NCI-H345 treated with DMSO at 0.1 percent for 48 hours (cell line): ENCODE measurements around the gene OR5D16.
"Not testable (repeated sequence)": the region's sequence is repeated elsewhere in the genome, so short reads cannot be mapped to it uniquely, and the experiment has no call there.

Experiments used
- DNase-seq: peaks from one replicate; lab custom pipeline; 2025; ENCODE audit not compliant: unreplicated experiment; lab: John Stamatoyannopoulos, UW

Gene OR5D16

GRCh38 chr11:55838452-55838851 lies at the start of gene OR5D16:
Gene OR5D16, plus strand, starts transcription at chr11:55838752. Its CDS starts 0 bp downstream, at chr11:55838752.
- DNase-seq: no peak

DNA sequence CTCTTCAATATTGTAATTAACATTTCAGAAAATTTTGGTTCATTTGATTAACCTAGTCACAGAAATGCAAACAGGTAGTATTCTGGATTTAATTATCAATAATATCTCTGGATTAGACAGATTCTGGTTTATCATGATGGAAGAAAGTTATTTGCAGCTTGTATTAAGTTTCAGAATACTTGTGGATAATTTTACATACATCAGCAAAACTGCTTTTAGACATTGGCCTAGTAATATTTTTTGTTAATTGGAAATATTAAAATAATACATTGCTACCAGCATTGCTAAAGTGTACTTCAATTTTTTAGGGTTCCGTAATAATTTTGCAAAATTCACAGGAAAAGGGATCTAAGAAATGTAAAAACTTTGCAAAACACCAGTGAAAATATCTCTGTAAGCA lies 46.9 kb upstream of the OR5D16 start:
- no peak for DNase-seq

DNA sequence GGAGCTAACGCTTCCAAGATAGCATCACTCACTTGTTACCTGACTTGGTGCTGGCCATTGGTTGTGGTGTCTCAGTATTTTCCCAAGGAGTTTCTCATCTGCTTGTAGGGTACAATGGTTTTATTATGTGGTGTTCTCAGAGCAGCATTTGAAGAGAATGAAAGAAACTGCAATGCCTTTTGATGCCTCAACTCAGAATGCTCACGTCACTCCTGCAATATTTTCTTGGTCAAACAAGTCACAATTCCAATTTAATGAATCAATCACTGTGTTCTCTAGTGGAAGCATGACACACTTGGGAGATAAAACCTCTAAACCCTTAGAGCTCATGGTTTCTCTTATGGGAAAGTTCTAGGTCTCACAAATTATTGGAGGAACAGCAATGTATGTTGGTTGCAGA lies 45.2 kb upstream of the OR5D16 start:
- DNase-seq: no peak

DNA sequence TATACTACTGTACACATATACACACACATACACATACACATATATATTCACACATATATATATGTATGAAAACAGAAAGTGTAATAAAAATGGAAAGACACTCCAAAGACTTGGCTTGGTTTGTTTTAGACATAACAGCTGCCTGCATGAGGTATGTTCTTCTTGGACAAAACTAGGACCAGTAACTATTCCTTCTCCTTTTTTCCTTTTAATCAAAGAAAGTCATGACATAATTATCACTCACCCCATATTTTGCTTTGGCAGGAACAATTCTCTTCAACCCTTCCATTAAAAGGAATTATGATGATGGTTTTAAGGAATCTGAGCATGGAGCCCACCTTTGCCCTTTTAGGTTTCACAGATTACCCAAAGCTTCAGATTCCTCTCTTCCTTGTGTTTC lies 43.3 kb upstream of the OR5D16 start, which contains the start of gene OR5D14:
Gene OR5D14 (plus strand): TSS at position 301 of the 400 bp plus-strand sequence. CDS start 0 bp downstream, at position 301.
- DNase-seq: no peak

DNA sequence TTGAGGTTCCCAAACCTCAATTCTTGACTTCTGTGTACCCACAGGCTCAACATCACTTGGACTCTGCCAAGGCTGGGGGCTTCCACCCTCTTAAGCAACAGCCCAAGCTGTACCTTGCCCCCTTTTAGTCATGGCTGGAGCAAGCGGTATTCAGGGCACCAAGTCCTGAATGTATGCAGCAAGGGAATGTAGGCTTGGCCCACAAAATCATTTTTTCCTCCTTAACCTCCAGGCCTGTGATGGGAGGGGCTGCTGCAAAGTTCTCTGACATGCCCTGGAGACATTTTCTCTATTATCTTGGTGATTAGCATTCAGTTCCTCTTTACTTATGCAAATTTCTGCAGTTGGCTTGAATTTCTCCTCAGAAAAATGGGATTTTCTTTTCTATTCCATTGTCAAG lies 32.3 kb upstream of the OR5D16 start:
- no peak for DNase-seq

- DNase-seq: no peak
Observed at GRCh38 chr11:55811067-55811466, 27.5 kb upstream of the OR5D16 start, which contains the start of gene OR5L1. Gene OR5L1, plus strand, starts transcription at chr11:55811367. Its CDS starts 100 bp downstream, at chr11:55811467.

DNA sequence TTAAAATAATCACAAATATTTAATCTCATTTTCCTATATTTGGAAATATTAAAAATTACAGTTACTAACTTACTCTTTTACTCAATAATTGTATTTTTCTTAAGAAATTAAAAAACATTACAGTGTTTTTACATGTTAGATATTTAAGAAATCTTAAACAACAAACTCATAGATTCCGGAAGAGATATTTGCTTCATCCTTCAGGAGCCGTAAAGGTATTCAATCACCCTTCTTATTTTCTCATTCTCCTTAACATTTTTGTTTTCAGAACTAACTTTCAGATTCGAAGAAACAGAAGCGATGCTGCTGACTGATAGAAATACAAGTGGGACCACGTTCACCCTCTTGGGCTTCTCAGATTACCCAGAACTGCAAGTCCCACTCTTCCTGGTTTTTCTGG lies 19.2 kb upstream of the OR5D16 start, which contains the start of gene OR5D18:
Gene OR5D18 (plus strand): TSS at position 301 of the 400 bp plus-strand sequence. CDS start 0 bp downstream, at position 301.
- DNase-seq: no peak

DNA sequence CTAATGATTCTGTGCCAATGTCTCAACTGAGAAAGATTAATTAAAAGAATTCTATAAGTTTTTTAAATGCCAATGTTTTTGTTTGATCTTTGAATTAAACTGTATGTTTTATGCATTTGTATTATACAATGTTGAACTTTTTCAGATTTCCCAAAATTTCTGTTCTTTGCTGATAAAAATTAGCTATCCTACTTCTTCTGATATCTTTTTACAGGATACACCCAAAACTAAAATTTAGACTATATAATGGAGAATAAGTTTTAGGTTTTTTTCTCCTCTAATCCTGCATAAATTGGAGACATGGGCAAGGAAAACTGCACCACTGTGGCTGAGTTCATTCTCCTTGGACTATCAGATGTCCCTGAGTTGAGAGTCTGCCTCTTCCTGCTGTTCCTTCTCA lies 11.6 kb upstream of the OR5D16 start, which contains the start of gene OR5L2:
Gene OR5L2 (plus strand): TSS at position 301 of the 400 bp plus-strand sequence. CDS start 0 bp downstream, at position 301.
- no peak for DNase-seq

DNA sequence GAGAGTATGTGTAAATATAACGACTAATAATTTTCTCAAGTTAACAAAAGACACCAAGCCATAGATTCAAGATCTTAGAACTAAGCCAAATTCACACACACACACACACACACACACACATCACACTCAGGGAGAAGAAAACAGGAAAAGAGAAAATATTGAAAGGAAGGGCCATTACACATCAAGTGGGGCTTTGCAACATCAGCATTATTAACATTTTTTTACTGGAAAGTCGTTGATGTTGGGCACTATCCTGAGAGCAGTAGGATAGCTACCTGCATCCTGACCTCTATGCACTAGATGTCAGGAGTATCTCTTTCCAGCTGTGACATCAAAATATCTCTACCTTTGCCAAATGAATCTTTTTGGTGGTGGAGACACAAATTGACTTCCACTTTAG lies 8.9 kb downstream of the OR5D16 start:
- DNase-seq: no peak

GRCh38 chr11:55849037-55849436 lies 10.5 kb downstream of the OR5D16 start:
- no peak for DNase-seq

GRCh38 chr11:55852141-55852540 lies 13.6 kb downstream of the OR5D16 start:
- DNase-seq: no peak

GRCh38 chr11:55854704-55855103 lies 16.2 kb downstream of the OR5D16 start:
- DNase-seq: no peak

- not testable (repeated sequence) for DNase-seq
Observed at GRCh38 chr11:55867354-55867753, 28.8 kb downstream of the OR5D16 start.

DNA sequence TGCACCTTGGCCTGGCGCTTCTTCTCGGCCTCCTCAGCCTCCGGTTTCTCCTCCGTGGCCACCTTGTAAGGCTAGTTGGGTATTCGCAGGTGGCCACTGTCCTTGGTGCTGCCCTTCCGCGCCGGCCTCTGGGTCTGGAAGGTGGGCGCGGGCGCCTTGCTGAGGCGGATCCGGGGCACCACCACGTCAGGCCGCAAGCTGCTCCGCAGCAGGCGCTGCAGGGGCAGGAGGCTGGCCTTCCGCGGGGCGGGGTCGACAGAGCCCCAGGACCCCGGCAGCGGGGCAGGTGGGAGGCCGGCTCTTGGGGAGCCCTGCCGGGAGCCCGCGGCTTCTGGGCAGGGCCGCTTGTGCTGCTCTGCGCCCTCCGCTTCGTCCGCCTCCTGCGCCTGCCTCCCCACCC lies 34.2 kb downstream of the OR5D16 start:
- not testable (repeated sequence) for DNase-seq

DNA sequence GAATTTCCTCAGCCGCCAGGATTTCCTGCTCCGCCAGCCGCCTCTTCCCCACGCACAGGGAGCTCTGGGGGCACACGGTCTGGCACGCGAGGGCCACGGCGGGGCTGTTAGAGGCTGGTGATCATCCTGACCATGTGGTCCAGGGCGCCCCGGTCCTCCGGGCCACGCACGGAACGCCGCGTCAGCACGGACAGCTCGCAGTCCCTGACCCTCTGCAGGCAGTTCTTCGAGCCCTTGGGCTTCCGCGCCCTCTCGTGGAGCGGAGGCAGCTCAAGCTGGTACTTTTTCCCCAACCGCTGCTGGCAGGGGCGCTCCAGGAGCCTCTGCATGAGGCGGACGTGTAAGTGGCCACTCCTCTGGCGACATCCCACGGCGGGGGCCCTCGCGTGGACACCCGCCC lies 34.6 kb downstream of the OR5D16 start:
- DNase-seq: not testable (repeated sequence)

GRCh38 chr11:55882997-55883396 lies 44.4 kb downstream of the OR5D16 start, which contains the start of gene TRIM51:
Gene TRIM51, plus strand, starts transcription at chr11:55883297. Its CDS starts 2,132 bp downstream, at chr11:55885429.
- not testable (repeated sequence) for DNase-seq

DNA sequence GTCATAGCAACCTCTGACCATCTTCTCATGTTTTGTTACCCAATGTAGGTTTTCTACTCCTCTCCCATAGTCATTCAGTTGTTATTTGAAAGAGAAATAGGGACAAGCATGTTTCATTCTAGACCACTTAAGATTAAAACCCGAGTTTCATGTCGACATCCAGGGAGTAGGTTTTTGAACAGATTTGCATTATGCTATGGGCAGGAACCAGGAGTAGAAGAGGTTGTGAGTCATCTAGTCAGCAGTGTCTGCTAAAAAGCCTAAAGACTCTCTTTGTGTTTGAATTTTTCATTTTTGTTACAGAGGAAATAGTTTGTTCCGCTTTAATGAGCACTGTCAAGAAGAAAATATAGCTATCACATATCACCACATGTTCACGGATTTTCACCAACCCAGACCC lies 46.4 kb downstream of the OR5D16 start:
- not testable (repeated sequence) for DNase-seq

- DNase-seq: not testable (repeated sequence)
Observed at GRCh38 chr11:55885481-55885880, 46.9 kb downstream of the OR5D16 start.
